ENCODE measurements around the gene STPG4. TPM values are rescaled to one million over a fixed set of nuclear protein-coding genes. Genes with fewer than 3 reads are reported as not detected.

Gene STPG4
- total RNA-seq, 1 donor from 2014 or later, result not detected

GRCh38 chr2:47093626-47094025 lies 61.5 kb downstream of the STPG4 start:
- no peak for ATAC-seq
- no peak for DNase-seq (ENCODE audit: low spot score)

GRCh38 chr2:47092465-47092864 lies 62.6 kb downstream of the STPG4 start:
- ATAC-seq (no peak), DNase-seq (ENCODE audit: low spot score) (no peak)

- no peak for DNase-seq (ENCODE audit: low spot score)
- no peak for ATAC-seq
These were observed 64.0 kb downstream of the STPG4 start for GRCh38 chr2:47091118-47091517.

DNA sequence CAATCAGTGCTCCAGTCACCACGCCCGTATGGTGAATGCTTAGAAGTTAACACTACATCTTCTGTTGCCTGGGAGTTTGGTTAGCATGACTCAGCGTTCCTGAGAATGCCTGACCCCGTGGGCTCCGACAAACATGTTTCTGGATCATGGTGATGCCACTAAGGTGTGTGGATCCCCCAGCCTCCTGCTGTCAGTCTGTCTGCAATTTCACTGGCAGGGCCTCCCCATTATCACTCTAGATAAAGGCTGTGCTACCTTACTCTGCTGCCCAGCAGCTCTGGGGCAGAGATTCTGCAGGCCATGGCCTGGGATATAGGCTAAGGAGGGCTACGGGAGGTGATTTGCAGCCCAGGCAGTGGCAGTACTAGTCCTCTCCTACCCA lies 66.0 kb downstream of the STPG4 start:
- ATAC-seq (no peak), DNase-seq (ENCODE audit: low spot score) (no peak)

DNA sequence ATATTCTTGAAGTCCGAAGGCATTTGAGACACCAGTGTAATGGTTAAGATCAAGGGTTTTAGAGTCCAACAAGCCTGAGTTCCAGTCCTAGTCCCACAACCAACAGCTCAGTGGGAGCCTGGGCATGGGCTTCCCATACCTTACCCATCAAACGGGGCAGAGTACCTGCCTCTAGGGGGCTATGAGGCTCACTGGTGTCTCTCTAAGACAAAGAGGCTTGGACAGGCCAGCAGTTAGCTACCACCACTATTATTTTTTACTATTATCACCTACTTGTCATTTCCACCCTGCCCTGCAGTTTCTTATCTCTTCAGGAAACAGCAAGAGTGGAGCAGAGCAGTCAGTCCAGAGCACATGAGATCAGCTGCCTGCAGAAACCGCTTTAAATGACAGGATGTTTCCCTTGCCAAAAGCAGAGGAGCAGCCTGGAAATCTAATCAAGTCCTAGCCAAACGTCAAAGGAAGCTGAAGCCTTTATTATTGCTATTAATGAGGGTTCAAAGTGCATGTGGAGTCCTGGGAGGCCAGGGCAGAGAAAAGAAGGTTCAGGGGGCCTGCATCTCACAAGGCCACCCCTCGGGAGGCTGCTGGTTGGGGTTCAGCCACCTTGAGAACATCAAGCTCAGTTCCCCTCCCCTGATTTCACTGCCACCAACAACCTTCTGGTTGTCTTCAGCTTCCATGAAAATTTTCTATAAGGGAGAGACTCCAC lies 66.6 kb downstream of the STPG4 start:
- no peak for DNase-seq (ENCODE audit: low spot score)
- peak; percentile 58 for ATAC-seq

DNA sequence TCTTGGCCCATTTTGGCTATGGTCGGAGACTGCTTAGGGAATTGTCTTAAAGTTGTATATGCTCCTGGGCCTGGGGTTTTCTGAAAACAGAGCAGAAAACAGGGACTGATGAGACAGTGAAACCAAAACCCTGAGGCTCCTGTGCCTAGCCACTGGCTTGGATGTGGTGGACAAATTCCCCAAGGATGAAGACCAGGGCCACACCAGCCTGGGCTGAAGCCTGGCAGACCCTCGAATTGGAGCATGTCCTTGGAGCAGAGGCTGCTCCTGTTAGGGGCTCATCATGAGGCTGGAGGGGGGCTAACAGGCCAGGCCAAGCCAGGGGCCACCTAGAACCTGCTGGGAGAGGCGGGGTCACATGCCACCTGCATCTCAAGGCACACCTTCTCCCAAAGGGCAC lies 68.1 kb downstream of the STPG4 start:
- no peak for DNase-seq (ENCODE audit: low spot score)
- no peak for ATAC-seq

DNA sequence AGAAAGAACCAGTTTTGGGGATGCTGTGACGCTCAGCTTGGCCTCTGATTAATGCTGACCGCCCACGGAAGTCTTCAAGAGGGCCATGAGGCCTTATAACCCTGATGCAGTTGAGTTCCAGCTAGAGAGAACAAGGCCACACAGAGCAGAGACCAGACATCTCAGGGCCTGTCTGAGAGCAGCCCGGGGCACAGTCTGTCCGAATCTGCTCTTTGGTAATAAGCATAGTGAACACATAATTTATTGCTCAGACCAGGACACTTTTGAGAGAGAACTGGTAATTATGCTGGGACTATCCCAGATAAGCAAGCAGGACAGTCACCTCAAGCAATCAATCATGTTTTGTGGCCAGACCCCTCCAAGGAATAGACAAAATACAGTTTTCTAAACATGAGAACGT lies 68.5 kb downstream of the STPG4 start:
- peak; percentile 15 for ATAC-seq

GRCh38 chr2:47086054-47086471 lies 69.0 kb downstream of the STPG4 start:
- DNase-seq (ENCODE audit: low spot score), result no peak

More for the DNA sequence above, 68.5 kb downstream of the STPG4 start:
- DNase-seq (ENCODE audit: low spot score), result no peak

GRCh38 chr2:47083886-47084687 lies 71.0 kb downstream of the STPG4 start:
- DNase-seq (ENCODE audit: low spot score) (no peak), ATAC-seq (peak; percentile 11)

More at GRCh38 chr2:47086054-47086471, 69.0 kb downstream of the STPG4 start:
- ATAC-seq, result no peak

- ATAC-seq (no peak), DNase-seq (ENCODE audit: low spot score) (no peak)
These were observed 71.6 kb downstream of the STPG4 start for GRCh38 chr2:47083485-47083884.

DNA sequence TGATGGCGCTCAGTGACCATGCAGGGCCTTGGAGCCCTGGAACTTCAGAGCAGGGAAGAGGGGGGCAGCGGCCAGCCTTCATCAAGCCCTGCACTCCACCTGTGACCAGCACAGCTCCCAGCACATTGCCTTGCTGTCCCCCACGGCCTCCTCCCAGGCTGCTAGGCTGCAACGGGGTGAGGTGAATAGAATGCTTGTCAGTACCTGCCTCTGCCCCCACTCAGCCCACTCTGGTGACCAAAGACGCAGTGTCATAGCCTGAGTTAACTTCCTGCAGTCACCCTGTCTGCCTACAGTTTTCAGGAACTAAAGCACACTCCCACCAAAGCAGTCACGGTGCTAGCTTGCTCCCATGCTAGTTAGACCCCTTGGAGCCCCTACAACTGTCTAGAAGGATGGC lies 72.1 kb downstream of the STPG4 start:
- no peak for ATAC-seq
- no peak for DNase-seq (ENCODE audit: low spot score)

GRCh38 chr2:47080888-47081301 lies 74.2 kb downstream of the STPG4 start:
- ATAC-seq (no peak), DNase-seq (ENCODE audit: low spot score) (no peak)

DNA sequence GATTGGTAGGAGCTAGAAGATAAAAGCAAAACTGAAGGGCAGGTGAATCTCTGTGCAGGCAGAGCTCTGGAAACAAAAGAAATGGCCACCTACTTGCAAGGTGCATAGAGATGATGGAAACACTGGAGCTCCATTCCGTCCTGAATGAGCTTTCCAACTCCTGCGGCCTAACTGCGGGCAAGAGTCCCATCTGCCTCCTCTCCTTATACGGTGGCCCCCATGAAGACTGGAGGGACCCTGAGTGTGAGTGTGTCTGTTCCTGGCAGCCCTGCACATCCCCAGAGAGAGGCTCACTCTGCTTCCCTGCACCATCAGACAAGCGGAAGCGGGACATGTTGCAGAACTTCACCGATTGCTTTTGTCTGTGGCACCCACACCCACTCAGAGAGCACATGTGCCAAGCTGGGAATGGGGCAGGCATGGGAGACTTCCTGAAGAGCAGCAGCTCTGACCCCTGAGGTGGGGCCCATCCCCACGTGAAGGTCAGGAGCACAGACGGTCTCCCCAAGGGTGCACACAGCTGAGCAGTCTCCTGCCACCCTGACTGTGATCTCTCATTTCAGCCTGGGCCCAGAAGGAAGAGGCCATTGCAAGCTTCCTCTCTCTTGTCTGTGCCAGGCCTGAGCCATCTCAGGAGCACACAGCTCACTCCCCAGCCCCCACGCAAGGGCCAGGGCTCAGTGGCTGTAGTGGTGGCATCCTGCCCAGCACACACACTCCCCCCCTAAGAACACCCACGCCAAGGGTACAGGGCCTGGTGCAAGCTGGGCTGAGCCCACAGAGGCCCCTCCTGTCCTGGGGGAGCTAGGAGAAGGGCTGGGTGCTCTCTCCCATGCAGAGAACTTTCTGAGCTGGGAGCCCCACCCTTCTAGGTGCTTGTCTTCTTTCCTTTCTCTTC lies 75.3 kb downstream of the STPG4 start:
- DNase-seq (ENCODE audit: low spot score) (no peak), ATAC-seq (peak; percentile 55)

GRCh38 chr2:47078541-47079482 lies 76.3 kb downstream of the STPG4 start:
- no peak for DNase-seq (ENCODE audit: low spot score)
- ATAC-seq, result peak; percentile 83

- no peak for DNase-seq (ENCODE audit: low spot score)
These were observed 77.5 kb downstream of the STPG4 start for GRCh38 chr2:47077442-47078117.

DNA sequence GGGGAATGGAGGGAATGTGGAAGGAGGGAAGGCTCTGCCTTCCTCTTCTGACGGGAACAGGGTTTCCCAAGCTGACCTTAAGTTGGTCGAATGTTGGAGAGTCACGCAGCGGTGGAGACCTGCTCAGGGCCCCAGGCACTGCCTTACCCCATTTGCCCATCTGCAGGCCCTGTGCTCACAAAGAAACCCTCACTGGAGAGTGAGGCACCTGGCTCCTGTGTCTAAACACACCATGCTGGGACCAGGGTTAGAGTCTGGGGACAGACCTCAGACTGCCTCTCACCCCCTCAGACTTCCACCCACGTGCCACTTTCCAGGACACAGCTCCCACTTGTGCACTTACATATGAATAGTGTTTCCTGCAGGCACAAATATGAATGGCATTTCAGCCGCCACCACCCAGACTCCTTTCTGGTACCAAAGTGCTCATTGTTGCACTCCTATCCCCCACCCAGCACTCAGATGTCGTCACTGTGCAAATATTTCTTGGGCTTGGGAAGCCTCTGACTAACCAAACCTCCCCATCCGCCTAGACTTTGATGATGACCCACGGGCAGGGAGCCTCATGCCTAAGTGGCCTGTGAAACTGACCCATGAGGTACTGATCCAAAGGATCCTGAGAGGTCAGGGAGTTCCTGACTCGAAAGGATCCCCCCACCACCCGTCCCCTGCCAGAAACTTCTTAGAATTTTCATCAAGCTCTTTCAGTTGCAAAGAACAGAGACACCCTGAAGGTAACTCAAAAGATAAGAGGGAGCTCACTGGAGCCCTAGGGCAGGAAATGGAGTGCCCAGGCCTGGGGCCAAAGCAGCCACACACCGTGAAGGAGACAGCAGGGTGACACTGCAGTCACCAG lies 78.3 kb downstream of the STPG4 start:
- DNase-seq (ENCODE audit: low spot score), result no peak
- peak; percentile 30 for ATAC-seq

More at GRCh38 chr2:47077442-47078117, 77.5 kb downstream of the STPG4 start:
- ATAC-seq, result no peak

DNA sequence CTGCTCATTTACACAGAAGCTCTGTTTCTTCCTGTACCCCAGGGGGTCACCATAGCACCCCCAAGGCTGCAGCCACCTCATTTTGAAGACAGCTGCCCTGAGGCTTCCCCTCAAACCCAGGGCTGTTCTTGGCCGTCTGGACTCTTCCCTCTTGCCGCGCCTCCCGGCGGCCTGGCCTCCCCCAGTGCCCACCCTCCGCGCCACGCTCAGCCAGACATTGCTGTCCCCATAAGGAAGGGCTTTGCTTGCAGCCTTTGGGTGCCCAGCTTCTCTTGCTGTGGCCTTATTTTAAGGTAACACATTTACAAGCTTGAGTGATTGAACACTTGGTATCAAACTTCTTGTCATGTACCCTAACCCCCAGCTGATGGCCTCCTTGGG lies 79.0 kb downstream of the STPG4 start:
- ATAC-seq, result no peak
- no peak for DNase-seq (ENCODE audit: low spot score)

DNA sequence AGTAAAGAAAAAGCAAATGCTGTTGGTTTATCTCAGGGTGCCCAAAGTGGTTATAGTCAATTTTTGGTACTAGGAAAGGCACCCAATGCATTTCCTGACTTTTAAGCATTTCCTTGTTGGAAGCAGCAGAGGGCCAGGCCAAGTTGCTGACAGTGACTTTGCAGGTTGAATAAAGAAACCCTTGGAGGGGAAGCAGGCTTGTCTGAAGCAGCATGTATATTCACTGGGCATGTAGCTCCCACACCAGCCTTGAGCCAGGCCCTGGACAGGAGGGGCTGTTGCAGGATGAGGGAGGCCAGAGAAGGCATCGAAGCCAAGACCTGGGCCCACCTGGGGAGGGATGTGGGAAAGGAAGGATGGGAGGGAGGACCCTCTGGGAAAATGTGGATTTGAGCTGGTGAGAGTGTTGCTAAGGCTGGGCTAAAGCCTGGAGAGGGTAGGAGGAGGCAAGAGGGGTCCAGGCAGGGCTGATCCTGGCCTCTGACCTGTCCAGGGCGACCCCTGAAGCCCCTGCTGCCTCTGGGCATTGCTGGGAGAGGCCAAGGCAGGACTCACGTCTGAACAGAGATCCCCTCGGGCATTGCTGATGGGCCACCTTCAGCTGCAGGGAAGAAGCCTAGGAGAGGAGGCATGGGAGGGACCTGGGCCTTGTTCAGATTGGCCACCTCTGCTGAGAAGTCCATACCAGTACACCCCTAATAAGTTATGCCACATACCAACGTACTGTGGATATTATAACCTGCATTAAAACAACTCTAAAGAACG lies 79.6 kb downstream of the STPG4 start:
- no peak for DNase-seq (ENCODE audit: low spot score)
- ATAC-seq, result no peak

Data from left lobe of liver (tissue), 2 donors.